GM23248 (cell line): ENCODE measurements around the gene CDR2L.

Experiments used
- EZH2 ChIP-seq: fragments of 200-600 bp; sonication (generic); IDR thresholded peaks from 2 replicates; pipeline ENCODE4 v1.6.1; 2018; ENCODE audit warnings: antibody characterized with exemption, mild to moderate bottlenecking; ENCODE audit not compliant: insufficient read depth, poor library complexity, severe bottlenecking
- EZH2phosphoT487 ChIP-seq: fragments of 200-600 bp; sonication (generic); IDR thresholded peaks from 2 replicates; pipeline ENCODE4 v1.6.1; 2018; ENCODE audit warnings: antibody characterized with exemption, moderate library complexity, mild to moderate bottlenecking, low read depth; ENCODE audit not compliant: insufficient read depth

GRCh38 chr17:75033346-75034235 lies 46.2 kb downstream of the CDR2L start:
- no peak for TF ChIP-seq EZH2
- TF ChIP-seq EZH2phosphoT487: no peak
